NCI-H146 (cell line): Measurements from ENCODE around the gene FST.
A peak's percentile ranks its signal among the peaks of the same experiment; 100 is the strongest.

Experiments used
- DNase-seq: peaks from one replicate; lab custom pipeline; 2025; lab: John Stamatoyannopoulos, UW

The FST gene, protein sequence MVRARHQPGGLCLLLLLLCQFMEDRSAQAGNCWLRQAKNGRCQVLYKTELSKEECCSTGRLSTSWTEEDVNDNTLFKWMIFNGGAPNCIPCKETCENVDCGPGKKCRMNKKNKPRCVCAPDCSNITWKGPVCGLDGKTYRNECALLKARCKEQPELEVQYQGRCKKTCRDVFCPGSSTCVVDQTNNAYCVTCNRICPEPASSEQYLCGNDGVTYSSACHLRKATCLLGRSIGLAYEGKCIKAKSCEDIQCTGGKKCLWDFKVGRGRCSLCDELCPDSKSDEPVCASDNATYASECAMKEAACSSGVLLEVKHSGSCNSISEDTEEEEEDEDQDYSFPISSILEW

GRCh38 chr5:53480416-53481158 lies at the start of gene FST:
Gene FST, plus strand, starts transcription at chr5:53480629. Its CDS starts 163 bp downstream, at chr5:53480792.
- peak; percentile 69 for DNase-seq

- no peak for DNase-seq
Observed at GRCh38 chr5:53431665-53432064, 48.8 kb upstream of the FST start.

GRCh38 chr5:53433026-53433425 lies 47.4 kb upstream of the FST start:
- no peak for DNase-seq

DNA sequence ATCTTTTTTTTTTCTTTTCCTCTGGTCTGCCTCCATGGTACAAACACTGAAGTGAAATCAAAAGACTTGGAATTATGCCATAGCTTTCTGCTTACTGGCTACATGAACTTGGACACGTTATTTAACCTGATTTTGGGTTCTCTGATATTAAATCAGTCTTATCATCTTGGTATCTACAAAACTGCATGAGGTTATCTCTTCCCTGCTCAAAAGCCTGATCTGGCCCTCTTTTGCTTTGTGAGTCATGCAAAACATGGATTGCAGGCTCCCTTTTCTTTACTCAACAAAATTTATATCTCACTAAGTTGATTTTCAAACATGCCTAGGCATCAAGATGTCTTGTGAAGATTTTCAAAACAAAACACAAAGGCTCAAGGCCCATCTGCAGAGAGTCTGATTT lies 45.9 kb upstream of the FST start:
- DNase-seq: no peak

DNA sequence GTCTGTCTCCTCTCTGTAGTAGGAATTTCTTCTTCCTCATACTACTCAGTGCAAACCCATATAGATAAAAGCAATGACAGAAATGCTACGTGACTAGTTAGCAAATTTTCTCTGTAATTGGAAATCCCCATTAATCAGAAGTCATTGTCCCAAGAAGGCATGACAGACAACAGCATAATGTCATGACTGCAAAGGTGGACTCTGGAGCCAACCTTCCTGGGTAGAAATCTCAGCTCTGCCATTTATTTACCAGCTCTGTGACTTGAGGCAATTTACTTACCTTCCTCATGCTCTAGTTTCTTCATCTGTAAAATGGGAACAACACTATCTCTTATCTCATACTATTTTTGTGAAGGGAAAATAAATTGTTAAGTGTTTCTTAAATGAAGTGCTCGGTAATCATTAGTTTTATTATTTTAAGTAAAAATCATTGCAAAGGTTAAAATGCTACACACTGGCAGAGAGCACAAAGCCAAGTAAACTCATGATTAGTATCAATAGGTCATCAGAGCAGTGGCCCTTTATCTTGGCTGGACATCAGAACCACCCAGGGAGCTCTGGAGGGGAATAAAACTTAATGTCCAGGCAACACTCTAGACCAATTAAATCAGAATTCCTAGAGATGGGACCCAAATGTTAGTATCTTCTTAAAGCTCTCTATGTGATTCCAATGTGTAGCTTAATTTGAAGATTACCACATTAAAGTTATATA lies 43.8 kb upstream of the FST start:
- DNase-seq: no peak

GRCh38 chr5:53438079-53438478 lies 42.4 kb upstream of the FST start:
- no peak for DNase-seq

DNA sequence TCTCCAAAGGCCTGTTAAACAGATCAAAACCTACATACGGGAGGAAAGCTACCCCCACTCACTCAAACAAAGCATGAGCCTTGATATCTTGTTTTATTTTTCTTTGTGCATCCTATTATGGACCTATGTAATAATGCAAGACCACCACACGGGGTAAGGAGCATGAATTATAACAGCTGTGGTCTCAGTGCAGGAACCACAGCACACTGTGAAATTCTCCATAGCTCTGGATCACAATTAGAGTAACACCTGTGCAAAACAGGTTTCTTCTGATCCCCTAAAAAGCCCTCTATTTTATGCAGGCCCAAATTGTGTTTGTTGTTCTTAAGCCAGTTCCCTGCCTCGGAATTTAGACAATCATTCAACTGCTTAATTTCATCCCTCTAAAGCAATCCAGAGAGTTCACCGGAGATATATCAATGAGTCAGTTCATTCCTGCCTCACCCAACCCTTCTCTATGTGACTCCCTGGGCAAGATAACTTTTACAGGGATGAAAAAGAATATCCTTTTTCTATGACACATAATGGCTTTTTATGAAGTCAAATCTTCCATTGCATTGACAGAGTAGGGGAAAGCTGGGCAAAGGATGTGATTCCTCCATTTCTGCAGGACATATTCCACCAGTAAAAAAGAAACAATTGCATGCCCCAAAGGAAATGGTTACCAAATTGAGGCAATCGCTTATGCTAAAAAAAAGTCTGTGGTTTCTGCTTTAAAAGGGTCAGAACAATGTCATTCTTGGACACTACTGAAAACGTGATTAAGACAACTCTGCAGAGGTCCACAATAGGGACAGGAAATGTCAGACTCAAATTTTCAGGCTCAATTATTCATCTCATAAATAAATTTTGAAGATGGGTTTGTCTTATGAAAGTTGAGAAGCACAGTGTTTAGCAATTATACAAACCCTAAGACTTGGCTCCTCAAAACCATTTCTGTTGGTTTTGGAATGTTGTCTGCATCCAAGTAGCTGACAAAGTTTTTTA lies 41.6 kb upstream of the FST start:
- no peak for DNase-seq

DNA sequence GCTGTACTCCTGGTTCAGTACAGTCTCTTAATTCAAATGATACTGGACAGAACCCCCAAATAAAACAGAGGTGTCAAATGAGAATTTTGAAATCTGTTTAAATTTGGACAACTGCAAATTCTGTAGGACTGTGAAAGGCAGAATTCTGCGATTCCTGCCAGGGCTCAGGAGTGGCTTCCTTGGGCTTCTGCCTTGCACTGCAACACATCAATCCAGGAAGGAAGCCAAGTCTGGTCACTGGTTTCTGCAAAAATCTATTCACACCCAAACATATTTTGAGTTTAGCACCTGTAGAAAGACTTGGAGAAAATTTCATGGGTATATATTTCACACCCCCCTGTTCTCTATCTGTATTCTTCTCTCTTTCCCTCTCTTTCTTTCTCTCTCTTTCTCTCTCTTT lies 37.5 kb upstream of the FST start:
- DNase-seq: no peak

DNA sequence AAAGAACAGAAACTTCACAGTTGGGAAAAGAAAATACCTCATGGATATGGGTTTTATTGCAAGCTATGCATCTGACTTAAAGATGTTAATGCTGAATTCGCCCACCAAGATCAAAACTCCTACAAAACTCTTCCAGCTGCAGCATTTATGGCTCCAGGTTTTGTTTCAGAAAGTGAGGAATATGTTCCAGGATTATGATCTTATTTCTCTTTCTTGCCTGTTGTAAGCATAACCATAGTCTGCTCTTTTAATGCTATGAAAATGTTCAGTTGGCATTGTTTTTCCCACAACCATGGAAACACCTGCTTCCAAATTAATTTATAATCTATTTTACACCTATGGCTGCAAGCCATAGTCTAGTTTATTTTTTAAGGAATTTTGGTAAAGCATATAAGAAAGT lies 34.9 kb upstream of the FST start:
- no peak for DNase-seq

DNA sequence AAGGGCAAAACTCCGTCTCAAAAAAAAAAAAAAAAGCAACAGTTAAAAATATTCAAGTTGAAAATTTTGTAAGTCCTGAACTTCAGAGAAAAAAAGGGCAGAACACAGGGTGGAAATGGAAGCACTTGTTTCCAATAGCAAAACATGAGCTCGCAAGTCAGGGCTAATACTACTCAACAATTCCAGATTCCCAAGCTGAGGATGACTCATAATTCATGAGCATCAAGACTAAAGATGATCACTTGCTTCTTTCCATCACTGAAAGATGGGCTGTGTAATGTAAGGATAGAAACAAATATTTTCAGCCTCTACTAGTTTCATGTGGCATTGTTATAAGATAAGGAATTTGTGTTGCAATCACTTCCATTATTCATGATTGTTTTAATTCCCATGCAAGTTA lies 33.5 kb upstream of the FST start:
- no peak for DNase-seq

DNA sequence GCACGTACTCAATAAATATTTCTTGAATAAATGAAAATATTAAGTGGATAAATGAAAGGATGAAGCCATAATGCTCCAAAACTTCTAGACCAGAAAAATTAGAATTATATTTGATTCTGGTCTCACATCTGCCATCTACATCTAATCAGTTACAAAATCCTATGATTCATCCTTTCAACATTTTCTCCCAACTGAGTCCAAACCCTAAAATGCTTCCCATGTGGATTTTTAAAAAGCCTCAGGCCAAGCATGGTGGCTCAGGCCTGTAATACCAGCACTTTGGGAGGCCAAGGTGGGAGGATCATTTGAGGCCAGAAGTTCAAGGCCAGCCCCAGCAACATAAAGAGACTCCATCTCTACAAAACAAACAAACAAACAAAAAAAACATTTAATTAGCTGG lies 31.6 kb upstream of the FST start:
- DNase-seq: no peak

DNA sequence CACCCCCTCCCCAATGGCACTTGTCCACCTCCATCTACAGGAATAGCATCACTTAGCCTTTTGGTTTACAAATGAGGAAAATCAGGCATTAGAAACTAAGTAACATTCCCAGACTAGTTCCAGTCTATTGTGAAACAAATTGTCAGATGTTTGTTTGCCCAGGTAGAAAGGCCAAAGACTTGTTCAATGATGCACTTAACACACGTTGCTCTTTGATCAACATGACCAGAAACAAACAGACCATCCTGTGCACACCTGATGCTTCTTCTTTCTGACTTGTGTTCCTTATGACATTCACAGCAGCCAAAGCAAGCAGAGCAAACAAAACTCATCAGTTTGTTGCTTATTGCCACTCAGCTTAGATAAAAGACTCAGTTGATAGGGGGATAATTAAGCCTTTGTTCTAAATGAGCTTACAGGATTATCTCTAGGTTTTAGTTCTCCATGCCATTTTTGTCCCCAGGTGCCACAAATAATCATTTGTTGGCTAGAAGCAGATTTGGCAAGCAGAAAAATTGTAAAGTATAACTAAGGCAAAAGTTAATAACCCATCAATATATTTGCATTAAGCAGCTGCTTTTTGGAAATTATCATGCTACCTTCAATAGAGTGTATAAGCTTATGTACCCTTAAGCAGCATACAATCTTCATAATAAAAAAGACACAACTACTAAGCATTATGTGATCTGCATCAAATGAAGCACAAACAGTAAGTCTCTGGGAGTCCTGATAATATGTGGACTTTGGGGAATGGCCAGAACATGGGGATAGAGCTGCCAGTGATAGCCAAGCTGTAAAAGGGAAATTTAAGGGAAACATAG lies 26.3 kb upstream of the FST start:
- DNase-seq: peak; percentile 15

DNA sequence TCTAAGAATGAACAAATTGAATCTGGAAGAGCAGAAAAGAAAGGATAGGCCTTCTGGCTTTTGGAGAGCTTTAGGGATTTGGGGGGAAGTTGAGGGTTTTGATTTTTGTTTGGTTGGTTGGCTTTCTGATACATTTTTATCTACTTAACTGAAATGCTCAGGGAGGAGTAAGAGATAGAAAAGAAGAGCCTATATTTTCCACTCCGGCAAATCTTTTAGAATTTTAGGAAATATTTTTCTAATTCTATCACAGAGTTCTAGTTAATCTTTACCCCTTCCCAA lies 25.8 kb upstream of the FST start:
- DNase-seq: no peak

DNA sequence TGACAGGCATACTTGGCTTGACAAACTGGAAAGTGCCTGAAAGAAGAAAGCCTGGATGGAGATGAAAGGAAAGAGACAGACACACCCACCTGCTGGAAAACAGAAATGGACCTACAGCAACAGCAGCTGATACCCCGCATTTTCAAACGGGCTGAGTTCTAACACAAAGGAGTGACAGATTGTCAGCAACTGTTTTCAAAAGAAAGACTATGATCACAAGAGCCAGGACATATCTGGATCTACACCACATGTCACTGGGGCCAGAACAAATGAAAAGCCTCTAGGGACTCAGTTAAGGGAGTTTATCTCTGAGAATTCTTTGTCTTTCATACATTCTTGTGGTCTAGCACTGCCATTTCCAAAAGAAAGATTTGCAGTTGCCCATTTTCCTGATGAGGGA lies 24.1 kb upstream of the FST start:
- no peak for DNase-seq

DNA sequence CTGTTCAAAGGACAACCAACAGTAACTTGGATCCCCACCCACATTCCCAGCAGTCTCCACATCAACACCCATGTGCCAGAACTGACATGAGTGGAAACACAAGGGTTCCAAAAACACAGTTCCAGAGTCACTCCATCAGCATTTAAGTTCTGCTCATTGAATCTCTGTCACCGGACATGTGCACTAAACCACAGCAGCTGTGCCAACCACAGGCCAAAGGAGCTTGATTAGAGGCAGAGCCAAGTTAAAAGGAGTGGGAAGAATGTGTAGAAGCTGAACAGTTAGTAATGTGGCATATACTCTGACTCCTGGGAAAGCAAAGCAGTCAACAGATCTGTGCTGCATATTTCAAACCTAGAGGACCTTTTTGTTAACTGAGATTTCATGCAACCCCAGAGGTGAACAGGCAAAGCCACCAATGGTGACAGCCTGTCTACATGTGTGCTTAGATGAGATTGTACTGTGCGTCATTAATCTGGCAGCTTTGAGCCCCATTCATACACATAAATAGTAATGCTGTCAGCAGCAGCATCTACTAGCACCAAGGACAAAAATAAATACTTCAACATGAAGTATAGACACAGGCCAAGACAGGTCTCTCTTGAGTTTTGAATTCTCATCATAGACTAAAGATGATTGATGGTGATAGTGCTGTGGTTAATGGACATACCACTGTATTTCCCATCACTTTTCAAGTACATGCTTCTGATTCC lies 16.4 kb upstream of the FST start:
- DNase-seq: no peak

GRCh38 chr5:53464722-53465121 lies 15.7 kb upstream of the FST start:
- no peak for DNase-seq

GRCh38 chr5:53469946-53470687 lies 10.3 kb upstream of the FST start:
- no peak for DNase-seq

DNA sequence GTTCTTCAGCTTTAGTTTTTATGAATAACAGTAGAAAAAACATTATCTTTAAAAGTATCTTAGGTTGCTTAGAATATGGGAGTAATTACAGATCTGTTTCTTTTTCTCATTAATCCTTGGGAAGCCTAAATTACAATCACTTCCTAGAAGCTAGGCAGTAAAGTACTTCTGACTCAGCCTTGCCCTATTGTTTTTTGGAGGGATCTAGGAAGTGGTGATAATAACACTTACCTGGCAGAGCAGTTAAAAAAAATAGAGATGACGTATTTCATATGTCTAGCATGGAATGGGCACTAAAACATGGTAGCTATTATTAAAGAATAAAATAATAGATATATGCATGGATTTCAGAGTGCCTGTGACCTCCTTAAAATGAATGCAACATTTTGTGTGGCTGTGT lies 8.2 kb upstream of the FST start:
- no peak for DNase-seq

DNA sequence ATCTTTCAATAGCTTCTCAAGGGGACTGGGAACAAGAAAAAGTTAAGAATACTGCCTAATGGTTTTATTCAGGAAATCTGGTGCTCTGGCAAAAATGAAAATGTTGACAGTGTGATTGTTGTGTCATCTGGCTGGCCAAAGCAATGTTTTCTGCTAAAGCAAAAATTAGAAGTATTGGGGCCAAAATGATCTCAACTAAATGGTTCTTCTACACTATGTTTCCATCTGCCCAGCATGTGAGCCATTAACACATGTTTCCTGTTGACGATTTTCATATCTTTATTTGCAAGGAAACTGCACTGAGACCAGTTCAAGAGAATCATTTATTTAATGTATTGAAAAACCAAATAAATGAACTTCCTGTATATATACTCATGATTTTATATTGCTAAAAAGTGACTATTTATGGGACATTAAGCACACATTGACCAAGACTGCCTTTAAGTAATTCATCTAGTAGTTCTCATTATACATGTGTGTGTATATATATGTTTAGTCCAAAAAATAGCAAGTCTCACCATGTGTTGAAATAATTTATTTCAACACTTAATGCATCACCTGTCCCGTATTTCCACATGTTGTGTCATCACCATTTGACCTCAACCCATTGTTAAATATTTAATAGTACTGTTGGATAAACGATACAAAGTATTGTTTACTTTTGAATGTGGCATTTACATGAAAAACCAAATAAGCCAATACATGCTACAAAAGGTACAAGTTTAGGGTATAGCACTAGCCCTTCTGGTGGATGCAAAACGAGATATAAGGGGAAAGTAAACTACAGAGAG lies 7.5 kb upstream of the FST start:
- no peak for DNase-seq
